A549 (cell line): Measurements from ENCODE around the gene SFXN3.

Experiments
- CHD4 ChIP-seq: fragments of 200-600 bp; sonication (generic); IDR thresholded peaks from 2 replicates; pipeline ENCODE4 v1.6.1; 2016; ENCODE audit warnings: antibody characterized with exemption, mild to moderate bottlenecking, borderline replicate concordance
- CTCF ChIP-seq: fragments of >200 bp; sonication (Bioruptor Twin); formaldehyde crosslinking; IDR thresholded peaks from 3 replicates; pipeline ENCODE4 v1.5.1; 2016
- RFX5 ChIP-seq: fragments of 450-650 bp; IDR thresholded peaks from 2 replicates; pipeline ENCODE4 v1.7.1; 2014; ENCODE audit warnings: antibody characterized with exemption, mild to moderate bottlenecking, moderate library complexity
- ZSCAN20 ChIP-seq: fragments of 250-450 bp; sonication (Bioruptor Pico); IDR thresholded peaks from 2 replicates; pipeline ENCODE4 v1.8.0; 2022; ENCODE audit warnings: mild to moderate bottlenecking, moderate library complexity

GRCh38 chr10:101053516-101053915 lies 22.5 kb downstream of the SFXN3 start:
- TF ChIP-seq RFX5 (no peak), CTCF (no peak), CHD4 (no peak), ZSCAN20 (no peak)
